Esophagus (tissue), 2 donors: ENCODE measurements around the gene GNG7. TPM values are rescaled to one million over a fixed set of nuclear protein-coding genes. Genes with fewer than 3 reads are reported as not detected.

Experiments used
- H3K27ac ChIP-seq, 2 donors: one replicate each; pipeline ENCODE4 v1.5.1; 2013; ENCODE audit warnings: low read depth in 2 of 2, mild to moderate bottlenecking in 2 of 2, inconsistent platforms in 1 of 2, low read length in 1 of 2, moderate library complexity in 1 of 2
- H3K27me3 ChIP-seq, 2 donors: one replicate each; pipeline ENCODE4 v1.6.1; 2013; ENCODE audit warnings: low read length in 2 of 2, control low read depth in 1 of 2, mild to moderate bottlenecking in 1 of 2; ENCODE audit not compliant: insufficient read depth in 2 of 2, control insufficient read depth in 1 of 2
- H3K36me3 ChIP-seq, 2 donors: one replicate each; pipeline ENCODE4 v1.6.1; 2013; ENCODE audit warnings: low read length in 1 of 2; ENCODE audit not compliant: control insufficient read depth in 2 of 2, insufficient read depth in 2 of 2
- H3K4me1 ChIP-seq, 2 donors: one replicate each; pipeline ENCODE4 v1.6.1; 2013; ENCODE audit warnings: low read length in 1 of 2; ENCODE audit not compliant: control insufficient read depth in 2 of 2, insufficient read depth in 2 of 2
- H3K4me3 ChIP-seq, 2 donors: one replicate each; pipeline ENCODE4 v1.5.1; 2013; ENCODE audit warnings: low read length in 2 of 2, mild to moderate bottlenecking in 2 of 2, low read depth in 1 of 2, moderate library complexity in 1 of 2
- H3K9me3 ChIP-seq, 2 donors: one replicate each; pipeline ENCODE4 v1.6.1; 2013; ENCODE audit warnings: mild to moderate bottlenecking in 2 of 2, low read depth in 1 of 2, low read length in 1 of 2, moderate library complexity in 1 of 2; ENCODE audit not compliant: control insufficient read depth in 2 of 2, insufficient read depth in 1 of 2
- WGBS, 2 donors: extraction: QIAGEN DNeasy Blood & Tissue Kit; methylation state at CpG; one replicate each; pipeline ENCODE4 v1.1.7; 2013; 5-methylcytosine and 5-hydroxymethylcytosine counted together
- polyA plus RNA-seq, 2 donors: library from polyadenylated mRNA; stranded (reverse); fragments of 200-250 nt; gene quantifications; one replicate each; pipeline ENCODE4 v1.2.3, GENCODE V29; 2013
- donor health status: healthy with polysubstance abuse.
- donor health status: Bipolar disorder and iron deficiency.

The GNG7 gene
- polyA plus RNA-seq, 2 donors, result 1.2 to 2.4 TPM

DNA sequence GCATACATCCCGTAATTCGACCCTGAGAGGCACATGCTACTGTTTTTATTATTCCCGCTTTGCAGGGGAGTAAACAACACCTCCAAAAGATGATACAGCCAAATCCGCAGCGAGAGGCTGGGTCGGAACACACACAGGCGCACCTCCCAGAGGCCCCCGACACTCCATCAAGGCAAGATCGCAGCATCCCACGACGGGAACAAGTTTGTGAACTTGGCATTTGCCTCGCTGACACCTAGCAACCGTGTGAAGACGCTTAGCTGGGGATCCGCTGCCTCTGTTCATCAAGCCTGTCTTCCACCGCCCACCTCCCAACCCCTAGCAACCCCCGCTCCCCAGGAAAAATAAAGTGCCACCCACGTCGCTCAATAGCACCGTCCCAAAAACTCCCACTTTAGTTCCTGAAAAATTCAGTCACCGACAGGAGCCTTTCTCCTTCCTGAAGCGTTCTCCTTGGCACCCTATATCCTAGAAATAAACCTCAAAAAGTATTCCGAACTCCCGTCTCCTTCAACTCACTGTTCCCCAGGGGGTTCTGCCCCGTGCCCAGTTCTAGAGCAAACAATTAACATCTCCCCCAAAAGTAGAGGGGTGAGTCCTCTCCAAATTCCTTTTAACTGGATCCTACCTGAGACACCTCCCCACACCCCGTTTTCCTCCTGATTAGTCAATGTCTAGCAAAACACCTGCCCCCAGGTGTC, 1.7 kb downstream of the GNG7 start:
- H3K27ac ChIP-seq, result no peak overlapping the region
- H3K27me3 ChIP-seq, result no peaks in the 10 kb centered on the region
- no peak overlapping the region for H3K4me3 ChIP-seq
- peaks cover 0 to 3% of the 10 kb centered on the region in 2 donors for H3K4me1 ChIP-seq
- no peaks in the 10 kb centered on the region for H3K36me3 ChIP-seq
- H3K9me3 ChIP-seq, result peaks cover 0 to 3% of the 10 kb centered on the region in 2 donors
- 31 to 43% methylated on average over 26 of the region's 26 CpGs for WGBS, 2 donors

DNA sequence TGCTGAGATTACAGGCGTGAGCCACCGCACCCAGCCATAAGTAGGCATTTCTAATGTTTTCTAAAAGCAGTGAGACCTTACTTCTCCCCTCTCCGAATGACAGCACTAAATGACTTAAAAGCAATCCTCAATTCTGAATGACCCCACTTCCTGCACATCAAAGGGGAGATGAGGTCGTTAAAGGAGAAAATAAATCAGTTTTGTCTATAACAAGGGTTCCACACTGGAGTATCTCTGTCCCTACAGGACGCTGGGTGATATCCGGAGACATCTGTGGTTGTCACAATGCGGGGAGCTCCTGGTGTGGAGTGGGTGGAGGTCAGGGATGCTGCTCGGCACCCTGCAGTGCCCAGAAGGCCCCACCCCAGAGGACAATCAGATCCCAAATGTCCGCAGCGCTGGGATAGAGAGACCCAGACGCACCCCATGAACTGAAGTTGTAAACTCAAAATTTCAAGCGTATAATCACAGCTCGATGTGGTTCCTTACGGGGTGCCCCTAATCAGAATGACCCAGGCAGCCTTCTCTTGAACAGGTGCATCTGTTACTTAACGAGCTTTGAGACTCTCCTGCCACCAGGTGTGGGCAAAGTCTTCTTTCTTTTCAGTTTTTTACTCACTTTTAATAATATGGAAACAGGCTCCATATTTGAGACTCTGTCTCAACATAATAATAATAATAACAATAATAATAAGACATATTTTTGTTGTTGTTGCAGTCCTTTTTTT, 2.9 kb downstream of the GNG7 start:
- Histone ChIP-seq H3K27ac (no peak overlapping the region), H3K4me3 (no peak overlapping the region), H3K36me3 (no peaks in the 10 kb centered on the region), H3K27me3 (no peaks in the 10 kb centered on the region), H3K4me1 (peaks cover 0 to 3% of the 10 kb centered on the region in 2 donors), H3K9me3 (peaks cover 0 to 3% of the 10 kb centered on the region in 2 donors)
- 81 to 84% methylated on average over 15 of the region's 15 CpGs for WGBS, 2 donors

DNA sequence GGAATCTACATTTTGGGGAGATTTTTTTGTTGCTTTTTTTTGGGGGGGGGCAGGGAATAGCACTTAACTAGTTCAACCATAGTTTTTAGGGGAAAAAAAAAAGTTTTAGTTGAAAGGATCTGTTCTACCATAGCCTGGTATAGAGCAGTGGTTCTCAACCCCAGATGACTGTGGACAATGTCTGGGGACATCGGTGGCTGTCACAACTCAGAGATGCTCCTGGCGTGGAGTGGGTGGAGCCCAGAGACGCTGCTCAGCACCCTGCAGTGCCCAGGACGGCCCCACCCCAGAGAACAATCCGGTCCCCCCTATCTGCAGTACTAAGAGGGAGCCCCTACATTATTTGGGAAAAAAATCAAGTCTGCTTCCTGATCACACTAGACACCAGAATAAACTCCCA, 8.3 kb downstream of the GNG7 start:
- H3K27me3 ChIP-seq, result no peaks in the 10 kb centered on the region
- H3K4me3 ChIP-seq, result no peak overlapping the region
- no peaks in the 10 kb centered on the region for H3K4me1 ChIP-seq
- H3K9me3 ChIP-seq, result no peaks in the 10 kb centered on the region
- no peaks in the 10 kb centered on the region for H3K36me3 ChIP-seq
- WGBS, 2 donors, result 59 to 82% methylated on average over 5 of the region's 5 CpGs
- no peak overlapping the region for H3K27ac ChIP-seq

GRCh38 chr19:2693492-2694160, 8.9 kb downstream of the GNG7 start:
- Histone ChIP-seq H3K4me3 (no peak overlapping the region), H3K9me3 (no peaks in the 10 kb centered on the region), H3K27ac (peak overlapping the region in 1 of 2 donors; percentile 37), H3K27me3 (no peaks in the 10 kb centered on the region), H3K36me3 (no peaks in the 10 kb centered on the region), H3K4me1 (no peaks in the 10 kb centered on the region)
- 47 to 56% methylated on average over 12 of the region's 12 CpGs for WGBS, 2 donors

- WGBS, 2 donors, result 83 to 87% methylated on average over 9 of the region's 9 CpGs
- Histone ChIP-seq H3K36me3 (no peaks in the 10 kb centered on the region), H3K4me1 (no peaks in the 10 kb centered on the region), H3K9me3 (no peaks in the 10 kb centered on the region), H3K27me3 (no peaks in the 10 kb centered on the region), H3K27ac (no peak overlapping the region), H3K4me3 (no peak overlapping the region)
Observed at GRCh38 chr19:2691951-2692350, 10.5 kb downstream of the GNG7 start.

GRCh38 chr19:2690856-2691255, 11.6 kb downstream of the GNG7 start:
- Histone ChIP-seq H3K4me1 (no peaks in the 10 kb centered on the region), H3K27me3 (no peaks in the 10 kb centered on the region), H3K4me3 (no peak overlapping the region), H3K9me3 (no peaks in the 10 kb centered on the region), H3K27ac (no peak overlapping the region), H3K36me3 (no peaks in the 10 kb centered on the region)
- 90 to 92% methylated on average over 11 of the region's 11 CpGs for WGBS, 2 donors

DNA sequence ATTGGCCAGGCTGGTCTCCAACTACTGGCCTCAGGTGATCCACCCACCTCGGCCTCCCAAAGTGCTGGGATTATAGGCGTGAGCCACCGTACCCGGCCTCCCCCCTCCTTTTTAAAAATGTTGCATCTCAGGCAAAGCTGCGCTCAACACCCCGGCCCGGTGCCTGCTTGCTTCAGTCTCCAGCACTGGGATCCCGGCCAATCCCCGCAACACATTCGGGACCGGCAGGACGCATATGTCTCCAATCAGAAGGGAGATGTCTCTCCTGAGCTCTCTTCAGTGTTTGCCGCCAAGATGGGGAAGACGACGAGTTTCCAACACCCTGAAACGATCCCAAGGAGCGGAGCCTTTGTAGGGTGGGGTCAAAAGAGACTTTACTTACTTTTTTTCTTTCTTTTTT, 16.1 kb downstream of the GNG7 start:
- no peaks in the 10 kb centered on the region for H3K9me3 ChIP-seq
- no peaks in the 10 kb centered on the region for H3K36me3 ChIP-seq
- H3K27ac ChIP-seq, result no peak overlapping the region
- H3K27me3 ChIP-seq, result no peaks in the 10 kb centered on the region
- no peak overlapping the region for H3K4me3 ChIP-seq
- peaks cover 0 to 3% of the 10 kb centered on the region in 2 donors for H3K4me1 ChIP-seq
- 87 to 88% methylated on average over 17 of the region's 17 CpGs for WGBS, 2 donors

DNA sequence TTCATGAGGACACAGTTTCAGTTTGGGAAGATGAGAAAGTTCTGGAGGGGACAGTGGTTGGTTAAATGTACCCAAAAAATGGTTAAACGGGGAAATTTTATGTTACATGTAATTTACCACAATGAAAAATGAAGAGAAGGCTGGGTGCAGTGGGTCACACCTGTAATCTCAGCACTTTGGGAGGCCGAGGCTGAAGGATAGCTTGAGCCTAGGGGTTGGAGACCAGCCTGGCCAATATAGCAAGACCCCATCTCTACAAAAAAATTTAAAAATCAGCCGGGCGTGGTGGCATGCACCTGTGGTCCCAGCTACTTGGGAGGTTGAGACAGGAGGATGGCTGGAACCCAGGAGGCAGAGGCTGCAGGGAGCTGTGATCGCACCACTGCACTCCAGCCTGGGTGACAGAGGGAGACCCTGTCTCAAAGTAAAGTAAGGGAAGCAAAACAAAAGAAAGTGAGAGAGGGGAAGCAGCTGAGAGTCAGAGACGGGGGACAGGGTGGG, 17.2 kb downstream of the GNG7 start:
- Histone ChIP-seq H3K4me1 (peaks cover 0 to 3% of the 10 kb centered on the region in 2 donors), H3K27me3 (no peaks in the 10 kb centered on the region), H3K36me3 (no peaks in the 10 kb centered on the region), H3K27ac (peak overlapping the region in 1 of 2 donors; percentile 8), H3K4me3 (no peak overlapping the region), H3K9me3 (no peaks in the 10 kb centered on the region)
- 88 to 94% methylated on average over 6 of the region's 6 CpGs for WGBS, 2 donors

- WGBS, 2 donors, result 46 to 59% methylated on average over 20 of the region's 20 CpGs
- Histone ChIP-seq H3K36me3 (no peaks in the 10 kb centered on the region), H3K27me3 (no peaks in the 10 kb centered on the region), H3K9me3 (no peaks in the 10 kb centered on the region), H3K4me3 (no peak overlapping the region), H3K4me1 (peaks cover 0 to 3% of the 10 kb centered on the region in 2 donors), H3K27ac (no peak overlapping the region)
Observed at GRCh38 chr19:2683430-2684003, 19.0 kb downstream of the GNG7 start.
